ENCODE data around the gene B3GNT7.
A peak's percentile ranks its signal among the peaks of the same experiment; 100 is the strongest.
"Not testable (repeated sequence)": the region's sequence is repeated elsewhere in the genome, so short reads cannot be mapped to it uniquely, and the experiment has no call there.

Gene B3GNT7

DNA sequence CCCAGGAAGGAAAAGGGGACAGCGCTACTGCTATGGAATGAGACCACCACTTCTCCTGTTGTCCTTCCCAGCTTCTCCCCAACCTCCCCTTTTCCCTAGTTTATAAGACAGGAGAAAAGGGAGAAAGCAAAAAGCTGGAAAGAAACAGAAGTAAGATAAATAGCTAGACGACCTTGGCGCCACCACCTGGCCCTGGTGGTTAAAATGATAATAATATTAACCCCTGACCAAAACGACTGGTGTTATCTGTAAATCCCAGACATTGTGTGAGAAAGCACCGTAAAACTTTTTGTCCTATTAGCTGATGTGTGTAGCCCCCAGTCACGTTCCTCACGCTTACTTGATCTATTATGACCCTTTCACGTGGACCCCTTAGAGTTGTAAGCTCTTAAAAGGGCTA lies 5.2 kb downstream of the B3GNT7 start:
- Histone ChIP-seq H3K4me1 (ENCODE audit: control insufficient read depth in 1 of 2, insufficient read depth in 2 of 2, low read length in 2 of 2) (peaks cover 27 to 31% of the 10 kb centered on the region in 2 donors), H3K4me3 (ENCODE audit: low read depth in 1 of 2, low read length in 2 of 2) (peak overlapping the region in 1 of 2 donors; percentile 5), H3K36me3 (ENCODE audit: control insufficient read depth in 1 of 2, insufficient read depth in 2 of 2, low read length in 2 of 2) (peaks cover 15% of the 10 kb centered on the region in 2 donors), H3K9ac (ENCODE audit: low read depth in 1 of 2, low read length in 2 of 2) (peak overlapping the region in 1 of 2 donors; percentile 22)
- not testable (repeated sequence) for H3K27ac ChIP-seq (ENCODE audit: low read depth, low read length); H3K9me3 ChIP-seq (ENCODE audit: control insufficient read depth in 1 of 2, low read length in 2 of 2); H3K27me3 ChIP-seq (ENCODE audit: control insufficient read depth in 1 of 2, insufficient read depth in 2 of 2, low read length in 2 of 2)

GRCh38 chr2:231401101-231401500 lies 5.6 kb downstream of the B3GNT7 start:
- not testable (repeated sequence) for H3K27me3 ChIP-seq (ENCODE audit: control insufficient read depth in 1 of 2, insufficient read depth in 2 of 2, low read length in 2 of 2); H3K9ac ChIP-seq (ENCODE audit: low read depth in 1 of 2, low read length in 2 of 2); H3K9me3 ChIP-seq (ENCODE audit: control insufficient read depth in 1 of 2, low read length in 2 of 2); H3K27ac ChIP-seq (ENCODE audit: low read depth, low read length); H3K4me3 ChIP-seq (ENCODE audit: low read depth in 1 of 2, low read length in 2 of 2)
- Histone ChIP-seq H3K4me1 (ENCODE audit: control insufficient read depth in 1 of 2, insufficient read depth in 2 of 2, low read length in 2 of 2) (peaks cover 30 to 34% of the 10 kb centered on the region in 2 donors), H3K36me3 (ENCODE audit: control insufficient read depth in 1 of 2, insufficient read depth in 2 of 2, low read length in 2 of 2) (peaks cover 15% of the 10 kb centered on the region in 2 donors)

GRCh38 chr2:231403421-231404182 lies 8.1 kb downstream of the B3GNT7 start:
- not testable (repeated sequence) for H3K27ac ChIP-seq (ENCODE audit: low read depth, low read length); H3K4me3 ChIP-seq (ENCODE audit: low read depth in 1 of 2, low read length in 2 of 2)

DNA sequence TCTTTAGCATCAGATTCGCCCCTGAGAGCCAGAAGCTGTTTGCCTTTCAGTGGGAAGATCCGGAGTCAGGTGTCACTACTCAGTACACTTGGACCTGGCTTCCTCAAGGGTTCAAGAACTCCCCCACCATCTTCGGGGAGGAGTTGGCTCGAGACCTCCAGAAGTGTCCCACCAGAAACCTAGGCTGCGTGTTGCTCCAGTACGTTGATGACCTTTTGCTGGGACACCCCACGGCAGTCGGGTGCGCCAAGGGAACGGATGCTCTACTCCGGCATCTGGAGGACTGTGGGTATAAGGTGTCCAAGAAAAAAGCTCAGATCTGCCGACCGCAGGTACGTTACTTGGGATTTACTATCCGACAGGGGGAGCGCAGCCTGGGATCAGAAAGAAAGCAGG lies 8.7 kb downstream of the B3GNT7 start:
- H3K4me1 ChIP-seq (ENCODE audit: control insufficient read depth in 1 of 2, insufficient read depth in 2 of 2, low read length in 2 of 2): peaks cover 18 to 20% of the 10 kb centered on the region in 2 donors
- not testable (repeated sequence) for H3K9ac ChIP-seq (ENCODE audit: low read depth in 1 of 2, low read length in 2 of 2); H3K4me3 ChIP-seq (ENCODE audit: low read depth in 1 of 2, low read length in 2 of 2); H3K27ac ChIP-seq (ENCODE audit: low read depth, low read length); H3K27me3 ChIP-seq (ENCODE audit: control insufficient read depth in 1 of 2, insufficient read depth in 2 of 2, low read length in 2 of 2); H3K36me3 ChIP-seq (ENCODE audit: control insufficient read depth in 1 of 2, insufficient read depth in 2 of 2, low read length in 2 of 2); H3K9me3 ChIP-seq (ENCODE audit: control insufficient read depth in 1 of 2, low read length in 2 of 2)

More at GRCh38 chr2:231403421-231404182, 8.1 kb downstream of the B3GNT7 start:
- not testable (repeated sequence) for H3K9ac ChIP-seq (ENCODE audit: low read depth in 1 of 2, low read length in 2 of 2); H3K27me3 ChIP-seq (ENCODE audit: control insufficient read depth in 1 of 2, insufficient read depth in 2 of 2, low read length in 2 of 2); H3K9me3 ChIP-seq (ENCODE audit: control insufficient read depth in 1 of 2, low read length in 2 of 2); H3K36me3 ChIP-seq (ENCODE audit: control insufficient read depth in 1 of 2, insufficient read depth in 2 of 2, low read length in 2 of 2)
- peaks cover 24 to 26% of the 10 kb centered on the region in 2 donors for H3K4me1 ChIP-seq (ENCODE audit: control insufficient read depth in 1 of 2, insufficient read depth in 2 of 2, low read length in 2 of 2)

DNA sequence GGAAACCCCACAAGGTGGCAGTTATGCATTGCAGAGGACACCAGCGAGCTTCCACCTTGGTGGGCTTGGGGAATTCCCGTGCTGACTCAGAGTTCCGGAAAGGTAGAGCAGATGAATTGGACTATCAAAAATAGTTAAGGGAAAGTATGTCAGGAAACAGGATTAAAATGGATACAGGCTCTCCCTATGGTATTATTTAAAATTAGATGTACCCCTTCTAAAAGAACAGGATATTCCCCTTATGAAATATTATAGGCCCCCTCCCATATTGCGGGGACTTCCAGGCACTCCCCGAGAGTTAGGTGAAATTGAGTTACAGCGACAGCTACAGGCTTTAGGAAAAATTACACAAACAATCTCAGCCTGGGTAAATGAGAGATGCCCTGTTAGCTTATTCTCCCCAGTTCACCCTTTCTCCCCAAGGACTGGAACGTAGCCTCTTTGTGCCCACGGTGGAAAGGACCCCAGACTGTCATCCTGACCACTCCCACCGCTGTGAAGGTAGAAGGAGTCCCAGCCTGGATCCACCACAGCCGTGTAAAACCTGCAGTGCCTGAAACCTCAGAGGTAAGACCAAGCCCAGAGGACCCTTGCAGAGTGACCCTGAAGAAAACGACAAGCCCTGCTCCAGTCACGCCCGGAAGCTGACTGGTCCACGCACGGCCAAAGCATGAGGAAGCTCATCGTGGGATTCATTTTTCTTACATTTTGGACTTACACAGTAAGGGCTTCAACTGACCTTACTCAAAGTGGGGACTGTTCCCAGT lies 10.3 kb downstream of the B3GNT7 start:
- not testable (repeated sequence) for H3K4me3 ChIP-seq (ENCODE audit: low read depth in 1 of 2, low read length in 2 of 2); H3K27ac ChIP-seq (ENCODE audit: low read depth, low read length); H3K27me3 ChIP-seq (ENCODE audit: control insufficient read depth in 1 of 2, insufficient read depth in 2 of 2, low read length in 2 of 2); H3K9me3 ChIP-seq (ENCODE audit: control insufficient read depth in 1 of 2, low read length in 2 of 2); H3K36me3 ChIP-seq (ENCODE audit: control insufficient read depth in 1 of 2, insufficient read depth in 2 of 2, low read length in 2 of 2); H3K9ac ChIP-seq (ENCODE audit: low read depth in 1 of 2, low read length in 2 of 2)
- peaks cover 6 to 13% of the 10 kb centered on the region in 2 donors for H3K4me1 ChIP-seq (ENCODE audit: control insufficient read depth in 1 of 2, insufficient read depth in 2 of 2, low read length in 2 of 2)

GRCh38 chr2:231407686-231408085 lies 12.2 kb downstream of the B3GNT7 start:
- not testable (repeated sequence) for H3K9ac ChIP-seq (ENCODE audit: low read depth in 1 of 2, low read length in 2 of 2); H3K4me3 ChIP-seq (ENCODE audit: low read depth in 1 of 2, low read length in 2 of 2); H3K9me3 ChIP-seq (ENCODE audit: control insufficient read depth in 1 of 2, low read length in 2 of 2); H3K27ac ChIP-seq (ENCODE audit: low read depth, low read length); H3K36me3 ChIP-seq (ENCODE audit: control insufficient read depth in 1 of 2, insufficient read depth in 2 of 2, low read length in 2 of 2); H3K27me3 ChIP-seq (ENCODE audit: control insufficient read depth in 1 of 2, insufficient read depth in 2 of 2, low read length in 2 of 2)
- H3K4me1 ChIP-seq (ENCODE audit: control insufficient read depth in 1 of 2, insufficient read depth in 2 of 2, low read length in 2 of 2): peaks cover 9 to 22% of the 10 kb centered on the region in 2 donors

DNA sequence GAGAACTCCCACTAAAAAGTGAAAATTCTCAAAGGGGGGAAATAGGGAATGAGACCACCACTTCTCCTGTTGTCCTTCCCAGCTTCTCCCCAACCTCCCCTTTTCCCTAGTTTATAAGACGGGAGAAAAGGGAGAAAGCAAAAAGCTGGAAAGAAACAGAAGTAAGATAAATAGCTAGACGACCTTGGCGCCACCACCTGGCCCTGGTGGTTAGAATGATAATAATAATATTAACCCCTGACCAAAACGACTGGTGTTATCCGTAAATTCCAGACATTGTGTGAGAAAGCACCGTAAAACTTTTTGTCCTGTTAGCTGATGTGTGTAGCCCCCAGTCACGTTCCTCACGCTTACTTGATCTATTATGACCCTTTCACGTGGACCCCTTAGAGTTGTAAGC lies 12.8 kb downstream of the B3GNT7 start:
- H3K4me1 ChIP-seq (ENCODE audit: control insufficient read depth in 1 of 2, insufficient read depth in 2 of 2, low read length in 2 of 2): peaks cover 11 to 24% of the 10 kb centered on the region in 2 donors
- not testable (repeated sequence) for H3K27me3 ChIP-seq (ENCODE audit: control insufficient read depth in 1 of 2, insufficient read depth in 2 of 2, low read length in 2 of 2); H3K9ac ChIP-seq (ENCODE audit: low read depth in 1 of 2, low read length in 2 of 2); H3K27ac ChIP-seq (ENCODE audit: low read depth, low read length); H3K36me3 ChIP-seq (ENCODE audit: control insufficient read depth in 1 of 2, insufficient read depth in 2 of 2, low read length in 2 of 2); H3K4me3 ChIP-seq (ENCODE audit: low read depth in 1 of 2, low read length in 2 of 2); H3K9me3 ChIP-seq (ENCODE audit: control insufficient read depth in 1 of 2, low read length in 2 of 2)

DNA sequence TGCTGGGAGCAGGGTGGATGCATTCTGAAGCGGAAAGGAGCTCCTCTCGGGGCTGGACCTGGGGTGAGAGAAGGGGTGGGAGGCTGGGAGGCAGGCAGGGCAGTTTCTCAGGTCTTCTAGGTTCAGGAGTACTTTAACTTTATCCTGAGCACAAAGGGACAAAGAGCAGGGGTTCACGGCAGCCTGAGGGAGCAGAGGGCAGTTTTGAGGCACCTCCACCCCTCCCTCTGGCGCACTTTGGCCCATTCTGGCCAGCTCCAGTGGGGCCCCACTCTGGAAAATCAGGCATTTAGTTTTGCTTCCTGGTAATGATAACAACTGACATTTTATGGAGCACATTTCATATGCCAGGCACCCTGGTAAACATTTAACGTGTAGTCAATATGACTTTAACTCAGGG lies 14.3 kb downstream of the B3GNT7 start:
- H3K27ac ChIP-seq (ENCODE audit: low read depth, low read length): peak overlapping the region; percentile 15
- H3K9me3 ChIP-seq (ENCODE audit: control insufficient read depth in 1 of 2, low read length in 2 of 2): peaks cover 5 to 9% of the 10 kb centered on the region in 2 donors
- no peaks in the 10 kb centered on the region for H3K27me3 ChIP-seq (ENCODE audit: control insufficient read depth in 1 of 2, insufficient read depth in 2 of 2, low read length in 2 of 2)
- H3K4me1 ChIP-seq (ENCODE audit: control insufficient read depth in 1 of 2, insufficient read depth in 2 of 2, low read length in 2 of 2): peaks cover 15 to 29% of the 10 kb centered on the region in 2 donors
- H3K4me3 ChIP-seq (ENCODE audit: low read depth in 1 of 2, low read length in 2 of 2): no peak overlapping the region
- H3K9ac ChIP-seq (ENCODE audit: low read depth in 1 of 2, low read length in 2 of 2): peak overlapping the region in 1 of 2 donors; percentile 40
- no peaks in the 10 kb centered on the region for H3K36me3 ChIP-seq (ENCODE audit: control insufficient read depth in 1 of 2, insufficient read depth in 2 of 2, low read length in 2 of 2)

- Histone ChIP-seq H3K27me3 (ENCODE audit: control insufficient read depth in 1 of 2, insufficient read depth in 2 of 2, low read length in 2 of 2) (no peaks in the 10 kb centered on the region), H3K9me3 (ENCODE audit: control insufficient read depth in 1 of 2, low read length in 2 of 2) (peaks cover 5 to 9% of the 10 kb centered on the region in 2 donors), H3K27ac (ENCODE audit: low read depth, low read length) (no peak overlapping the region), H3K4me3 (ENCODE audit: low read depth in 1 of 2, low read length in 2 of 2) (peak overlapping the region; percentile 7 to 30), H3K4me1 (ENCODE audit: control insufficient read depth in 1 of 2, insufficient read depth in 2 of 2, low read length in 2 of 2) (peaks cover 20 to 36% of the 10 kb centered on the region in 2 donors), H3K36me3 (ENCODE audit: control insufficient read depth in 1 of 2, insufficient read depth in 2 of 2, low read length in 2 of 2) (no peaks in the 10 kb centered on the region), H3K9ac (ENCODE audit: low read depth in 1 of 2, low read length in 2 of 2) (no peak overlapping the region)
These were observed 14.9 kb downstream of the B3GNT7 start for GRCh38 chr2:231410293-231411004.

DNA sequence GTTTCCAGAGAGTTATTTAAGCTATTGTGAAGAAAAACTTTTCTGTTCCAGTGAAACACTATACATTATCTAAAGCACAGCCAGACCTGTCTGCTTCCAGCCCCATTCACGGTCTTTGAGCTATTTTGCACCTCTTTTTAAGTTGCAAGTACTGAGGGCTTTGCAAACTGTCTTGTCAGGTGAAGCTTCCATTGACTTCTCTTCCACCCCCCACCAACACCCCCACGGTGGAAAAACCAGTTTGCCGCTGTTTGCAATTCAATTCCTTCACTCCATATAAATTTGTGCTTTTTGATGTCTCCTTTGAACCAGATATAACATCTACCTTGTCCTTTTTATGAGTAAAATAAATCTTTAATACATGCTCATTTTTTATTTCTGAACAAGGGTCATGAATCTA lies 15.7 kb downstream of the B3GNT7 start:
- no peak overlapping the region for H3K27ac ChIP-seq (ENCODE audit: low read depth, low read length)
- H3K4me1 ChIP-seq (ENCODE audit: control insufficient read depth in 1 of 2, insufficient read depth in 2 of 2, low read length in 2 of 2): peaks cover 15 to 35% of the 10 kb centered on the region in 2 donors
- no peak overlapping the region for H3K9ac ChIP-seq (ENCODE audit: low read depth in 1 of 2, low read length in 2 of 2)
- H3K4me3 ChIP-seq (ENCODE audit: low read depth in 1 of 2, low read length in 2 of 2): peak overlapping the region in 1 of 2 donors; percentile 66
- H3K9me3 ChIP-seq (ENCODE audit: control insufficient read depth in 1 of 2, low read length in 2 of 2): peaks cover 5 to 9% of the 10 kb centered on the region in 2 donors
- no peaks in the 10 kb centered on the region for H3K27me3 ChIP-seq (ENCODE audit: control insufficient read depth in 1 of 2, insufficient read depth in 2 of 2, low read length in 2 of 2)
- no peaks in the 10 kb centered on the region for H3K36me3 ChIP-seq (ENCODE audit: control insufficient read depth in 1 of 2, insufficient read depth in 2 of 2, low read length in 2 of 2)

Measured in duodenal mucosa (tissue), 2 donors.